Fibroblast of lung (primary cell): ENCODE data around the gene LITAFD. TPM values are rescaled to one million over a fixed set of nuclear protein-coding genes. Genes with fewer than 3 reads are reported as not detected.

Source experiments
- DNase-seq, 2 donors: peaks; one replicate each; pipeline versions ENCODE4 v3.0.0 to v3.0.0-alpha.2; 2010; ENCODE audit warnings: low read depth in 2 of 2
- H2AFZ ChIP-seq: 2 replicates; pipeline ENCODE4 v1.5.1; 2012; ENCODE audit warnings: low read length, control low read depth, inconsistent platforms
- H3K27ac ChIP-seq: 2 replicates; pipeline ENCODE4 v1.5.1; 2011; ENCODE audit warnings: low read length, control low read depth; ENCODE audit not compliant: insufficient read depth
- H3K27me3 ChIP-seq: 2 replicates; pipeline ENCODE4 v1.5.1; 2011; ENCODE audit warnings: mild to moderate bottlenecking, low read length; ENCODE audit not compliant: control insufficient read depth, insufficient read depth
- H3K36me3 ChIP-seq: 2 replicates; pipeline ENCODE4 v1.5.1; 2011; ENCODE audit warnings: low read length; ENCODE audit not compliant: control insufficient read depth, insufficient read depth
- H3K4me1 ChIP-seq: 2 replicates; pipeline ENCODE4 v1.5.1; 2011; ENCODE audit warnings: low read length; ENCODE audit not compliant: control insufficient read depth, insufficient read depth; ENCODE audit errors: extremely low read depth
- H3K4me2 ChIP-seq: 2 replicates; pipeline ENCODE4 v1.5.1; 2011; ENCODE audit warnings: low read length, control low read depth; ENCODE audit not compliant: insufficient read depth; ENCODE audit errors: extremely low read depth
- H3K4me3 ChIP-seq, 4 experiments: fragments of 200-600 bp in 1 of 4; sonication (generic) in 1 of 4; replicated peaks in 1 of 4; 2 replicates each; pipeline ENCODE4 v1.5.1; 2011 to 2016; ENCODE audit warnings: low read length in 4 of 4, low read depth in 3 of 4, mild to moderate bottlenecking in 3 of 4, control low read depth in 2 of 4, inconsistent platforms in 1 of 4, mixed read lengths in 1 of 4; ENCODE audit not compliant: insufficient read depth in 1 of 4; ENCODE audit errors: control extremely low read depth in 1 of 4
- H3K79me2 ChIP-seq: 2 replicates; pipeline ENCODE4 v1.5.1; 2012; ENCODE audit warnings: mild to moderate bottlenecking, low read length, inconsistent platforms; ENCODE audit not compliant: control insufficient read depth, insufficient read depth
- H3K9ac ChIP-seq: 2 replicates; pipeline ENCODE4 v1.5.1; 2011; ENCODE audit warnings: mild to moderate bottlenecking, low read length, control low read depth; ENCODE audit not compliant: insufficient read depth
- H3K9me3 ChIP-seq: 2 replicates; pipeline ENCODE4 v1.5.1; 2012; ENCODE audit warnings: low read depth, low read length; ENCODE audit not compliant: control insufficient read depth, insufficient read depth
- H4K20me1 ChIP-seq: 2 replicates; pipeline ENCODE4 v1.5.1; 2011; ENCODE audit warnings: low read length; ENCODE audit not compliant: control insufficient read depth, insufficient read depth; ENCODE audit errors: extremely low read depth
- EZH2 ChIP-seq: IDR thresholded peaks from 2 replicates; pipeline ENCODE4 v1.5.1; 2012; ENCODE audit warnings: low read length, control low read depth, mild to moderate bottlenecking; ENCODE audit errors: missing control alignments
- polyA plus RNA-seq, 2 donors: library from polyadenylated mRNA; depleted of rRNA in 1 of 2; stranded (reverse) in 1 of 2; unstranded in 1 of 2; fragments of >200 nt; gene quantifications; 2 replicates each; pipeline ENCODE4 v1.2.1, GENCODE V29; 2011 to 2012; ENCODE audit warnings: missing spikeins in 1 of 2
- total RNA-seq: library from RNA; depleted of rRNA; stranded (reverse); fragments of >200 nt; gene quantifications from 2 replicates; pipeline ENCODE4 v1.2.1, GENCODE V29; 2014
- TF ChIP-seq, protein P1 (sequence below), 2 donors: IDR thresholded peaks in 1 of 2; conservative IDR thresholded peaks in 1 of 2; 1 replicate in 1 of 2; 2 replicates in 1 of 2; pipeline ENCODE4 v1.5.1; 2011 to 2012; ENCODE audit warnings: low read length in 2 of 2, control low read depth in 1 of 2, inconsistent platforms in 1 of 2, low read depth in 1 of 2, mild to moderate bottlenecking in 1 of 2

The LITAFD gene
- total and polyA plus RNA-seq, 2 donors (not counting 1 experiment from before 2014, with no cell fraction given): not detected

DNA sequence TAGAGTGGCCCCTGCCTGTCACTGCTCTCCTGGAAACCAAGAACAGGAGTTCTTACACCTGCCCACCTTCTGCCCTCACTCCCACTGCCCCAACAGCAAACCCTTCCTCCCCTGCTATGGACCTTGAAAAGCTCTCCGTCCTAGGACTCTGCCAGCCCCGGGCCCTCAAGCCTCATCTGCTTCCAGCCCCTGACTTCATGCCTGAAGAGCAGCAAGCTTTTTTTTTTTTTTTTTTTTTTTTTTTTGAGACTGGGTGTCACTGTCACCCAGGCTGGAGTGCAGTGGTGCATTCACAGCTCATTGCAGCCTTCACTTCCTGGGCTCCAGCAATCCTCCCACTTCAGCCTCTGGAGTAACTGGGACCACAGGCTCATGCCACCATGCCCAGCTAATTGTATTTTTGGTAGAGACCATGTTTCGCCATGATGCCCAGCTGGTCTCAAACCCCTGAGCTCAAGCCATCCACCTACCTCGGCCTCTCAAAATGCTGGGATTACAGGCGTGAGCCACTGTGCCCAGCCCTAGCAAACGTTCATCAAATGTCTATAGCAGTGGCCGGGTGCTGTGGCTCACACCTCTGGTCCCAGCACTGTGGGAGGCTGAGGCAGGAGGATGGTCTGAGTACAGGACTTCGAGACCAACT lies 30.3 kb upstream of the LITAFD start:
- Histone ChIP-seq H3K36me3 (peaks cover 31% of the 10 kb centered on the region), H3K79me2 (peaks cover 5% of the 10 kb centered on the region)

DNA sequence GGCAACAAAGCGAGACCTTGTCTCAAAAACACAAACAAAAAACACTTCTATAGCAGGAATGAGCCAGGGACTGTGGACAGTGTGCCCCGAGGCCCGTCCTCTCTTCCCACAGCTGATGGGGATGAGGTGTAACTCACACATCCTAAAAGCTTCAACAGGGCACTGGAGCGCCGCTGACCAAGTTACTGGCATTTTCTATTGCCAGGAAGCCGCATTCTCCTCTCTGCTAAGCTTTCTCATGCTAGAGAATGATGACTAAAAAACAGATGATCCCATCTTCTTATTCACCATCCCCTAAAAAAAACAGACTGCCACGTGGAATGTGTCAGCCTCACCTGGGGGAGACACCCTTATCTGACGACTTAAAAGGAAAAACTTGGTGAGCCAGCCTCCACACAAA lies 29.6 kb upstream of the LITAFD start:
- Histone ChIP-seq H3K36me3 (peaks cover 31% of the 10 kb centered on the region), H4K20me1 (no peaks in the 10 kb centered on the region), H3K4me1 (peaks cover 21% of the 10 kb centered on the region), H2AFZ (no peak overlapping the region), H3K9me3 (no peaks in the 10 kb centered on the region), H3K4me2 (no peak overlapping the region), H3K27me3 (no peaks in the 10 kb centered on the region), H3K27ac (no peak overlapping the region), H3K79me2 (peaks cover 4% of the 10 kb centered on the region), H3K9ac (no peak overlapping the region), H3K4me3 (no peak overlapping the region)
- TF ChIP-seq, protein P1, sequence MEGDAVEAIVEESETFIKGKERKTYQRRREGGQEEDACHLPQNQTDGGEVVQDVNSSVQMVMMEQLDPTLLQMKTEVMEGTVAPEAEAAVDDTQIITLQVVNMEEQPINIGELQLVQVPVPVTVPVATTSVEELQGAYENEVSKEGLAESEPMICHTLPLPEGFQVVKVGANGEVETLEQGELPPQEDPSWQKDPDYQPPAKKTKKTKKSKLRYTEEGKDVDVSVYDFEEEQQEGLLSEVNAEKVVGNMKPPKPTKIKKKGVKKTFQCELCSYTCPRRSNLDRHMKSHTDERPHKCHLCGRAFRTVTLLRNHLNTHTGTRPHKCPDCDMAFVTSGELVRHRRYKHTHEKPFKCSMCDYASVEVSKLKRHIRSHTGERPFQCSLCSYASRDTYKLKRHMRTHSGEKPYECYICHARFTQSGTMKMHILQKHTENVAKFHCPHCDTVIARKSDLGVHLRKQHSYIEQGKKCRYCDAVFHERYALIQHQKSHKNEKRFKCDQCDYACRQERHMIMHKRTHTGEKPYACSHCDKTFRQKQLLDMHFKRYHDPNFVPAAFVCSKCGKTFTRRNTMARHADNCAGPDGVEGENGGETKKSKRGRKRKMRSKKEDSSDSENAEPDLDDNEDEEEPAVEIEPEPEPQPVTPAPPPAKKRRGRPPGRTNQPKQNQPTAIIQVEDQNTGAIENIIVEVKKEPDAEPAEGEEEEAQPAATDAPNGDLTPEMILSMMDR (conservative IDR thresholded peaks at IDR 0.05 in 1 of 2, IDR thresholded peaks at IDR 0.05 in 1 of 2; ENCODE audit: low read depth in 1 of 2, low read length in 2 of 2): no peak
- no peak for TF ChIP-seq EZH2
- no peak for DNase-seq

More for the DNA sequence above, 30.3 kb upstream of the LITAFD start:
- Histone ChIP-seq H2AFZ (no peak overlapping the region), H3K4me1 (peaks cover 21% of the 10 kb centered on the region), H3K27ac (no peak overlapping the region), H4K20me1 (no peaks in the 10 kb centered on the region), H3K4me2 (no peak overlapping the region), H3K4me3 (no peak overlapping the region), H3K27me3 (no peaks in the 10 kb centered on the region), H3K9ac (no peak overlapping the region), H3K9me3 (no peaks in the 10 kb centered on the region)
- no peak for TF ChIP-seq EZH2
- TF ChIP-seq, protein P1 (conservative IDR thresholded peaks at IDR 0.05 in 1 of 2, IDR thresholded peaks at IDR 0.05 in 1 of 2; ENCODE audit: low read depth in 1 of 2, low read length in 2 of 2): no peak
- no peak for DNase-seq

DNA sequence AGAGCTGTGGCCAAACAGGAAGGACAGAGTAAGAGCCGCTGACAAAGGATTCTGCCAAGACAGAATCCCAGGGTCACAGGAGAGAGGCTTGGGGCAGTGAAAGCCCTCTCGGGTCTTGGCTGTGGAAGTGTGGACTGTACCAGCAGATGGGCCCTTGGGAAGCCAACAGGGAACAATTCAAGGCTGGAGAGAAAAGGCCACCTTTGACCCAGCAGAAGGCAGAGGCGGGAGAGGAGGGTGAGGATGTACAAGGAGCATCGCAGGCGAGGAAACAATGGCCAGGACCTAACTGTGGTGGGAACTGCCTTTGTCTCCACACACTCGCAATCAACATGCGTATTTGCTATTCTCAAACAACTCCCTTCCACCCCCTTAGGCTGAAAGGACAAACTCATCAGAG lies 29.0 kb upstream of the LITAFD start:
- Histone ChIP-seq H3K4me1 (peaks cover 21% of the 10 kb centered on the region), H3K4me3 (no peak overlapping the region), H3K27ac (no peak overlapping the region), H3K4me2 (no peak overlapping the region), H3K9me3 (no peaks in the 10 kb centered on the region), H3K79me2 (peaks cover 5% of the 10 kb centered on the region), H4K20me1 (no peaks in the 10 kb centered on the region), H3K36me3 (peaks cover 34% of the 10 kb centered on the region), H3K9ac (no peak overlapping the region), H3K27me3 (no peaks in the 10 kb centered on the region), H2AFZ (no peak overlapping the region)
- no peak for DNase-seq
- no peak for TF ChIP-seq EZH2
- TF ChIP-seq, protein P1 (conservative IDR thresholded peaks at IDR 0.05 in 1 of 2, IDR thresholded peaks at IDR 0.05 in 1 of 2; ENCODE audit: low read depth in 1 of 2, low read length in 2 of 2): no peak
